ENCODE data around the gene RPS17.
"Not testable (repeated sequence)": the region's sequence is repeated elsewhere in the genome, so short reads cannot be mapped to it uniquely, and the experiment has no call there.

DNA sequence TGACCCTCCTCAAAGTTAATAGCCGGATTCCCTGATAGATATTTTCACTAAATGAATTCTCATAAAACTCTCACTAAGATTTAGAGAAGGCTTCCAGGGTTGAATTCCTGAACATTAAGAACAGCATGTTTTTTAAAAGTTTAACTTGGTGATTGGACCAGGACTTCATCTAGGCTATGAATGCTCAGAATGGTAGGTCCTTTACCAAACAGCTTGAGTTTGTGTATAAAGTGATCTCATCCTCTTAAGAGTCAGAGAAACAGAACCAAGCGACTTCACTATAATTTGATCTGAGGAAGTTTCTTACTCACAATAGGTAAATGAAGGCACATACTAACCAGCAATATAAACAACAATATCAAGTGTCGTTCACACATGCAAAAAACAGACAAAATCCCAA is 36.2 kb downstream of the RPS17 start:
- TF ChIP-seq, protein P1, sequence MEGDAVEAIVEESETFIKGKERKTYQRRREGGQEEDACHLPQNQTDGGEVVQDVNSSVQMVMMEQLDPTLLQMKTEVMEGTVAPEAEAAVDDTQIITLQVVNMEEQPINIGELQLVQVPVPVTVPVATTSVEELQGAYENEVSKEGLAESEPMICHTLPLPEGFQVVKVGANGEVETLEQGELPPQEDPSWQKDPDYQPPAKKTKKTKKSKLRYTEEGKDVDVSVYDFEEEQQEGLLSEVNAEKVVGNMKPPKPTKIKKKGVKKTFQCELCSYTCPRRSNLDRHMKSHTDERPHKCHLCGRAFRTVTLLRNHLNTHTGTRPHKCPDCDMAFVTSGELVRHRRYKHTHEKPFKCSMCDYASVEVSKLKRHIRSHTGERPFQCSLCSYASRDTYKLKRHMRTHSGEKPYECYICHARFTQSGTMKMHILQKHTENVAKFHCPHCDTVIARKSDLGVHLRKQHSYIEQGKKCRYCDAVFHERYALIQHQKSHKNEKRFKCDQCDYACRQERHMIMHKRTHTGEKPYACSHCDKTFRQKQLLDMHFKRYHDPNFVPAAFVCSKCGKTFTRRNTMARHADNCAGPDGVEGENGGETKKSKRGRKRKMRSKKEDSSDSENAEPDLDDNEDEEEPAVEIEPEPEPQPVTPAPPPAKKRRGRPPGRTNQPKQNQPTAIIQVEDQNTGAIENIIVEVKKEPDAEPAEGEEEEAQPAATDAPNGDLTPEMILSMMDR (IDR thresholded peaks at IDR 0.05): not testable (repeated sequence)
- not testable (repeated sequence) for TF ChIP-seq POLR2A (IDR thresholded peaks at IDR 0.05)
